GM21786 (cell line): Measurements from ENCODE around the gene ANO4.
"Not testable (repeated sequence)": the region's sequence is repeated elsewhere in the genome, so short reads cannot be mapped to it uniquely, and the experiment has no call there.

Source experiments
- ATAC-seq: cut with Tn5 transposase; IDR thresholded peaks from one replicate; pipeline ENCODE4 v1.9.1; 2021; ENCODE audit not compliant: unreplicated experiment

ANO4 gene

DNA sequence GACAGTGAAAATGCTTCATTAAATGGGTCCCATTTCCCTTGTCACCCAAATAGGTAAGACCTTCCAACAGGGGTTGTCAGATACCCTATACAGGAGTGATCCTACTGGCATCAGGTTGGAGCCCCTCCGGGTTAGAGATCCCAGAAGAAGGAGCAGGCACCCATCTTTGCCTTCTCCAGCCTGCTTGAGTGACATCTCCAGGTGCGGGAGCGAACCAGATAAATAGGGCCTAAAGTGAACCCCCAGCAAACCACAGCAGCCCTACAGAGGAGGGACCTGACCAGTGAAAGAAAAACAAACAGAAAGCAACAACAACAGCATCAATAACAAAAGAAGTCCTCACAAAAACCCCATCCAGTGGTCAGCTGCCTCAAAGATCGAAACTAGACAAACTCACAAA is 233.2 kb downstream of the ANO4 start:
- ATAC-seq = no peak

DNA sequence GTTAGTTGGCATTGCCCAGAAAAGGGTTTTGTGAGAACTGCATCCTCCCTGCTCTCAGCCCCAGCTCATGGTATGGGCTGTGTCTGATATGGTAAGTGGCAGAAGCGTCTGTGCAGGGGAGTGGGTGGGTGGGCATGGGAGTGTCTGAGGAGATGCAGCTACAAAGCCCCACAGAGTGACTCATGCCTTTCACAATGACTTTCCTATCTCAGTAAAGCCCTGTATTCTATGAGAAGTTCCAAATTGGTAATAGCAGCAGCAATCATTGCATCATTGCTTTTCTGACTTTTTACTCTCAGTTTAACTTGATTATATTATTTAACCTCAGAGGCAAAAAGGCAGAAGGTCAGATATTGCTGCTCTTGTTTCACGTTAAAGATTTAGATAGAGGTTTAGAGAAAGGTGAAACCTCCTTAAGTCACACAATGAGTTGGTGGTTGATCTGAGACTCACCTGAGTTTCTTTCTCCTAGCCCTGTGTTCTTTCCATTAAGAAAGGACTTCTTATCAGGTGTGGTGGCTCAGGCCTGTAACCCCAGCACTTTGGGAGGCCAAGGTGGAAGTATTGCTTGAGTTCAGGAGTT is 243.8 kb downstream of the ANO4 start:
- ATAC-seq = no peak

DNA sequence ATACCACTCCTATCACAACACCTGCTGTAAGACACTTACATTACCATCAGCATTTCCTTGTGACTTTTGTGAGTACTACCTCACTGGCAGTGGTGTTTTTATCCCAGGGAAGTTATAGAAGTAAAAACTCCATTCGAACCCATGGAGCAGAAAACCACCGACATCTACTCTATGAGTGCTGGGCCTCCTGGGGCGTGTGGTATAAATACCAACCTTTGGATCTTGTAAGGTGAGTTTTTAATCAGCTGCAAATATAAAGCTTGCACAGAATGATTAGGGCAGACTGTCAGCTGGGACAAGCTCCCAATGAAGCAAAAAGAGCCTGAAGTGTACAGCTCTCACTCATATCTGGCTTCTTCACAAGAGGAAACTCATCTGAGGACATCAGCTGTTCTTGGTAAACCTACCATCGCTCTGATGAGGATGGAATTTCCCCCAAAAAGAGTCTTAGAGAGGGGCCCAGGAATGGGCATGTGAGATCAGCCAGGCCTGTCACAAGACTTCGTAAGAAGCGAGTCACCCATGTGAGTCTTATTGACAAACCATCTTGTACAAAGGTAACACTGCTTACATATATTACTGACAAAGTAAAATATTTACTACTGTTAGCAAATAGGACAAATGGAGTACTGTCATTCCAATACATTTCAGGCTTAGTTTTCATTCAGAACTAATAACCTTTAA is 245.4 kb downstream of the ANO4 start:
- ATAC-seq = no peak

DNA sequence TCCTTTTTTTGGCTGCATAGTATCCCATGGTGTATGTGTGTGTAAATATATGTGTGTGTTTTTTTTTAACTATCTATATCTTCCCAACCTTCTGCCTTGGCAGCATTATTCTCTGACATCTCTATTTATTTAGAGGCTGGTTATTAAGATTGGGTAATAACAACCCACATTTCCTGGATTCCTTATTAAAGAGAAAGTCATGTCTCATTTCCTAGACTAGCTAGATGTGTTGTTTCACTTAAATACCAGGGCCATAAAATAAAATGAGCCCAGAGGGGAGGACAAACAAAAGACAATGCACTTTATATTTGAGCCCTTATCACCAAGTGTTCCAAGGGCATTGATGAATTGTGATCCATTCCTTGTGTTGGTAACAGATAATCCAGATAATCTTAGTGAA is 246.4 kb downstream of the ANO4 start:
- no peak for ATAC-seq

DNA sequence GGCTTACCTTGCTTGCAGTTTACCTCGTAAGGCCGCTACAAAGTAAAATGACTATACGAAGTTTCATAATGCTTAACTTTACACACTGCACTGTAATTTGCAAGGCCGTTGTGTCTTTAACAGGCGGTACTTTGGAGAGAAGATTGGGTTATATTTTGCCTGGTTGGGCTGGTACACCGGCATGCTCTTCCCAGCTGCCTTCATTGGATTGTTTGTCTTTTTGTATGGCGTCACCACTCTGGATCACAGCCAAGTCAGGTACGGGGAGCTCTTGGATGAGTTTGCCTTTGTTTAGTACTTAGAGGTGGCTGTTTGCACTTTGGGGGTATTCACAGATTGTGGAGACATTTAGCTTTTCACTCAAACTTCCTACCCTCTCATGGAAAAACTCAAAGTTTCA is 247.6 kb downstream of the ANO4 start:
- ATAC-seq = no peak

DNA sequence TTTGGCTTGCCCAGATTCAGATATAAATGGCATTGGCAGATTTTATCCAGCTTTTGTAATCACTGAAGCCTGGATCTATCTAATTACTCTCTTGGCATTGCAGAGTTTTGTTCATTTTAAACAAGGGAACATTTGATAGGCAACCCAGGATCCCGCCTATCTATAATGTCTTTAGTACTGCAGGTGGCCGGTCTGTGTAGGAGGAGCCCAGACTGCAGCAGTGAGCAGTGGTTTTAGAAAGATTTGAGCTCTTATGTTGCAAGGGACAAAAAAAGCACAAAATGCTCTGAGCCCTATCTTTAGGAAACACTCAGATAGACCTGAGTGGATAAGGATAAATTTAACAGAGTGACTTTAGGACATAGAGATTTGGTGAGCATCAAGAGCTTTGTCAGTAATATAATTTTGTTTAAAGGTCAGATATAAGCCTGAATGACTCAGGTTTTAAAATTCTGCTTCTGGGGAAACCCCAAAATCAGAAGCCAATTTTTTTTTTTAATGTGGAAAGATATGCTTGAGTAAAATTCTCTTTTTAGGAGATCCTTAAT is 250.0 kb downstream of the ANO4 start:
- no peak for ATAC-seq

DNA sequence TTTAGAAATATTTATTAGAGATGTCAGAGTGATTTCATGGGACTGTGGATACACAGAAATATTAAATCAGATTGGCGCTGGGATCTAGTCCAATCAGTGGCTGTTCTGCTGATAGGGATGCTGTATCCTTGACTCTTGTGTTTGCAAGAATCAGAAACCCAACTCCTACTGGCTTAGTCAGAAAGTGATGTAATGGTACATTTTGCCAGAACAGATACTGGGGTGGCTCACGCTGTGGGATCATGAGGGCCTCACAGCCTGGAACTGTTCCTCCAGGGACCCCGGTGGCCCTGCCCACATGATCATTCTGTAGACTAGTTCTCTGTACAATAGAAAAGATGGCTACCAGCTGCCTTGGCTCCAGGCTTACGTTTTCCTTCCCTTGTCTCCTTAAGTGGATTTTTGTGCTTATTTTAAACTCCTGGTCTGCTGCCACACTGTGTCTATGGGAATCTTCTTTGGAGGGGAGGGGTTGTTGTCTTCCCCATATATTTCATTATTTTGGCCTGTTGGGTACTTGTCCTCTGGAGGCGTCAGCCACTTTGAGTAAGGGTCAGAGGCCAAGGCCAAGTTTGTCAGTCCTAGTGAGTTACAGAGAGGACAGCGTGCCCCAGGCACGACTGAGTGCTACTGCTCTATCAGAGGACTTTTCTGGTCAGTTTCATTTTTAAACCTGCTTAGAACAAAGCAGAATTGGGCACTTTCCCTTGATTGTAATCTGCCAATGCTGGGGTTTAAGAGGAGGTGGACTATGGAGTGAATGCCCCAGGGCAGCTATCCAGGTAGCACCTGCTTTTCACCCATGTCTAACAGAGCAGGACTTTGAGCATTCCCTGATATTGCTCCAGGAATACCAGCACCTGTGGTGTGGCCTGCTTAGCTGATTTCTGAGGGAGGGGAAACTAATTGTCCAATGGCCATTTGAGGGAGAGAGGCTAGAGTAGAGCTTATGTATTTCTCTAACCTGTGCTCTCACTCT is 251.2 kb downstream of the ANO4 start:
- no peak for ATAC-seq

DNA sequence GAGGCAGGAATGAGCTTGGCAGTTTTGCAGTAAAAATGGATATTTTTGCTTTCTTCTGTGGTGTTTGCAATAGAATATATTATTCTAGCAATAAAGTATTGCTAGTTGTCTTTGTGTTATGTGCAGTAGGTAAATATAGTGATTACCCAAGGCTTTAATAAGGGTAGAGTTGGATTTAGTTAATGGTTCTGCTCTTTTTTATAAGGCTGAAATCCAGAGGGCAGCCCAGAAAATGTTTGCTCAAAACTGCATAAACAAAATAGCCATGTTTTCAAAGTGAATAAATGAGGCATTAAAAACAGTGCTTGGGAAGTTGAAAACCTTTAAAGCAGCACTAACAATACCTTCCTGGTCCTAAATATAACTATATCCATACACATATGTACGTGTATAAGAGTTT is 253.1 kb downstream of the ANO4 start:
- ATAC-seq = no peak

DNA sequence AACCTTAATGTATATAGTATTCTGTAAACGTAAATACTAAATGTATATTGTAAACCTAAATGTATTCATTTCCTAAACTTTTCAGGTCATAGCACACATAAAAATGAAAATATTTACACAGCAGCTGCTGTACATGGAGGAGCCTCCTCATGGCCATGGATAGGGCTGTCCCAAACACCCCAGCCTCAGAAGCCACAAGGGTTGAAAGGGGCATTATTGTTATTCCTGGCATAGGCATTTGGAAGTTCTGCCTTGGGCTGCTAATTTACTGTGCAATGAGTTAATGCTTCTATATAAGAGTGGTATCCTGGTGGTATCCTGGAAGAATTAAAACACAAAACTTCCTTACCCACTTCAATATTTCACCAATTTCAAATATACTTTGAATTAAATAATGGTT is 256.1 kb downstream of the ANO4 start:
- ATAC-seq = no peak

DNA sequence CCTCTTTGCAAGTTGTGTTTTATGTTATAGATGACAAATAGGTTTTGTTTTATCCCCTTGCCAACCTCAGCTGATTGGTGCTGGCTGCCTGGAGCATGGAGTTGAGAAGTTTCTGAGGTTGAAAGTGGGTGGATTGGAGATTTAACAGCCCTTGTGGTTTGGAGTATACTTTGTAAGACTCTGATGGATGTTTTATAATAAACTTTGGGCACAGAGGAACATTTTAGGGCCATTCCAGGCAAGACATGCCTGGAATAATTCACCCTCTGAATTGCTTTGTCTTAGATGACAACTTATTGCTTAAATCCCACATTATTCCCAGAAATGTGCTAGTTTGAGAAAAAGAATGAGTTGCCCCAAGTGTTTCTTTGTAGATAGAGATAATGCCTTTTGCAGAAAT is 256.6 kb downstream of the ANO4 start:
- no peak for ATAC-seq

DNA sequence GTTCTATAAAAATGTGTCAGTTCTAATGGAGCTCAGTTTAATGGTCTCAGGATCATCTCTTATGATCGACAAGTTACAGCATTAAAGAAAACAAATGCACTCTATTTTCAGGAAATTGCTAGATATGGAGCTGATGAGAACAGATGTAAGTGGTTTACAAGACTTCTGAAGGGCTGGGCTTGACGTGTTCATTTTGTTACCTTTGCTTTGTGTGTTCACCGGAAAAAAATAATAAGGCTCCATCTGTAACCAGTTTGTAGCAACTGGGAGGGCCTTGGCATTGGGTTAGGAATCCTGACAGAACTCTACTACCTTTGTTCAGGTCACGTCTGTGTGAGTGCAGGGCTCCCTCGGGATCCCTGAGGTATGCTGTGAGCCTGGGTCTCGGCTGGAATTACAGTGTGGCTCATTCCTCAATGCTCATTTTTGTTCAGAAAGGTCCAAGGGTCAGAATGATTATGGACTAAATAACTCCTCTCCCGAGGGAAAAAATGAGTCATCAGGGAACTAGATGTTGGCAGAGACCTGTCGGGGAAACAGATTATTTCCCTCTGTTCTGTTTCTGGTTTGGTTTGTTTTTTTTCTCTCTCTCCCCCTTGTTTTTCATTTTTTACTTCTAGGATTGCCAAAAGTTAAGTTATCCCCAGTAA is 257.4 kb downstream of the ANO4 start:
- ATAC-seq = no peak

DNA sequence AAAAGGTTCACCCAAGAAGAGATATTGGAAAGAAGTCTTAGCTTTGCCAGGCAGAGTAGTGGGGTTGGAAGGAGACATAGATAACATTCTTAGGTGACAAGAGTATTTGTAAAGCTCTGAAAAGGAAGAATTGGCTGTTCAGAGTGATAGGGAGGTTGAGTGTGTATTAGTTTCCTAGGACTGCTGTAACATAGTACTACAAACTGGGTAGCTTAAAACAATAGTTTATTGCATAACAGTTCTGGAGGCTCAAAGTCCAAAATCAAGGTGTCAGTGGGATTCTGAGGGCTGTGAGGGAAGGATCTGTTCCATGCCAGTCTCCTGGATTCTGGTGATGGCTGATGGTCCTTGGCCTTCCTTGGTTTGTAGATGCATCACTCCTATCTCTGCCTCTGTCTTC is 258.6 kb downstream of the ANO4 start:
- no peak for ATAC-seq

DNA sequence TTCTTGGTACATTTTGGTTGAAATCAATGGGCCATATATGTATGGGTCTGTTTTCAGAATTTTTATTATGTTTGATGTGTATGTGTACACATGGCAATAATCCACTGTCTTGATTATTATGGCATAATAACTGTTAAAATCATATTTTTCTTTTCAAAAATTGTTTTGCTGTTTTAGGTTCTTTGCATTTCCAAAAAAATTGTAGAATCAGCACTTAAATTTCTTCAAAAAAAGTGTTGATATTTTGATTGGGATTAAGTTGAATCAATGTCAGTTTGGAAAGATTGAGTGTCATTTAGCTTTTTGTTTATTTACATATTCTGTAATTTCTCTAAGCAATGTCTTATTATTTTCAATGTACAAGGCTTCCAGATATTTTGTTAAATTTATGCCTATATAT is 261.4 kb downstream of the ANO4 start:
- ATAC-seq = no peak

DNA sequence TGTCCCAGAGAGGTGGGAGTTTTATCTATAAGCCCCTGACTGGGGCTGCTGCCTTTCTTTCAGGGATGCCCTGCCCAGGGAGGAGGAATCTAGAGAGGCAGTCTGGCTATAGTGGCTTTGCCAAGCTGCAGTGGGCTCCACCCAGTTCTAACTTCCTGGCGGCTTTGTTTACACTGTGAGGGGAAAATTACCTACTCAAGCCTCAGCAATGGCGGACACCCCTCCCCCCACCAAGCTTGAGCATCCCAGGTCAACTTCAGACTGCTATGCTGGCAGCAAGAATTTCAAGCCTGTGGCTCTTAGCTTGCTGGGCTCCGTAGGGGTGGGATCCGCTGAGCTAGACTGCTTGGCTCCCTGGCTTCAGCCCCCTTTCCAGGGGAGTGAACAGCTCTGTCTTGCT is 267.9 kb downstream of the ANO4 start:
- ATAC-seq = not testable (repeated sequence)

DNA sequence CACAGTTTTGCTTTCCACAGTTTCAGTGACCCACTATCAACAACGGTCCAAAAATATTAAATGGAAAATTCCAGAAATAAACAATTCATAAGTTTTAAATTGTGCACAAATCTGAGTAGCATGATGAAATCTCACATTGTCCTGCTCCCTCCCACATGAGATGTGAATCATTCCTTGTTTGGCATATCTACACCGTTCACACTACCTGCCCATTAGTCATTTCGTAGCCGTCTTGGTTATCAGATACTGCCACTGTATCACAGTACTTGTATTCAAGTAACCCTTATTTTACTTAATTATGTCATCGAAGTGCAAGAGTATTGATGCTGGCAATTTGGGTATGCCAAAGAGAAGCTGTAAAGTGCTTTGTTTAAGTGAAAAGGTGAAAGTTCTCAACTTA is 270.1 kb downstream of the ANO4 start:
- ATAC-seq = no peak

DNA sequence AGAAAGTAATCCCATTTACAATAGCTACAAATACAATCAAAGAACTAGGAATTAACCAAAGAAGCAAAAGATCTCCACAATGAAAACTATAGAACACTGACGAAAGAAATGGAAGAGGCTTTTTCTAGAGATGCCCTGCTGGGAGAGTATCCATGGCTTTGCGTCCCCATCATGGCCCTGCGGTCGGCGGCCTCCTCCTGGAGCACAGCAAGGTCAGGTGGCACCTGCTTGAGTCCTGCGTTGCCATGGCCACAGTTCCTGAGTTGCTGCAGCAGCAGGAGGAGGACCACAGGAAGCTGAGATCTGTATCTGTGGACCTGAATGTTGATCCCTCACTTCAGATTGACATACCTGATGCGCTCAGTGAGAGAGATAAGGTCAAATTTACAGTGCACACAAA is 271.9 kb downstream of the ANO4 start:
- ATAC-seq = no peak

DNA sequence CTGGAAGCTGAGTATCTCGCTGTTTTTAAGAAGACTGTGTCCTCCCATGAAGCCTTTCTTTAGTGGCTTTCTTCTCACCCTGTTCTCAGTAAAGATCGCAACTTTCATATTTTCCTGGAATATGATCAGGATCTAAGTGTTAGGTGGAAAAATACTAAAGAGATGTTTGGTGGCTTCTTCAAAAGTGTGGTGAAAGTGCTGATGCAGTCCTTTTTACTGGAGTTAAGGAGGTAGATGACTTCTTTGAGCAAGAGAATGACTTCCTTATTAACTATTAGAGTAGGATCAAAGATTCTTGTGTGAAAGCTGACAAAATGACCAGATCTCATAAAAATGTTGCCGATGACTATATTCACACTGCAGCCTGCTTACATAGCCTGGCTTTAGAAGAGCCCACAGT is 273.8 kb downstream of the ANO4 start:
- no peak for ATAC-seq

DNA sequence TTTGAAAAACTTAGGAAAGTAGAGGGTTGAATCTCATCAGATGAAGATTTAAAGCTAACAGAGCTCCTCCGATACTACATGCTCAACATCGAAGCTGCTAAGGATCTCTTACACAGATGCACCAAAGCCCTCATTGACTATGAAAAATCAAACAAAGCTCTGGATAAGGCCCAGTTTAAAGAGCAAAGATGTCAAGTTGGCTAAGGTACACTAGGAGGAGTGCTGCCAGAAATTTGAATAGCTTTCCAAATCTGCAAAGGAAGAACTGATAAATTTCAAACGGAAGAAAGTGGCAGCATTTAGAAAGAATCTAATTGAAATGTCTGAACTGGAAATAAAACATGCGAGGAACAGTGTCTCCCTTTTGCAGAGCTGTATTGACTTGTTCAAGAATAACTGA is 274.3 kb downstream of the ANO4 start:
- no peak for ATAC-seq

DNA sequence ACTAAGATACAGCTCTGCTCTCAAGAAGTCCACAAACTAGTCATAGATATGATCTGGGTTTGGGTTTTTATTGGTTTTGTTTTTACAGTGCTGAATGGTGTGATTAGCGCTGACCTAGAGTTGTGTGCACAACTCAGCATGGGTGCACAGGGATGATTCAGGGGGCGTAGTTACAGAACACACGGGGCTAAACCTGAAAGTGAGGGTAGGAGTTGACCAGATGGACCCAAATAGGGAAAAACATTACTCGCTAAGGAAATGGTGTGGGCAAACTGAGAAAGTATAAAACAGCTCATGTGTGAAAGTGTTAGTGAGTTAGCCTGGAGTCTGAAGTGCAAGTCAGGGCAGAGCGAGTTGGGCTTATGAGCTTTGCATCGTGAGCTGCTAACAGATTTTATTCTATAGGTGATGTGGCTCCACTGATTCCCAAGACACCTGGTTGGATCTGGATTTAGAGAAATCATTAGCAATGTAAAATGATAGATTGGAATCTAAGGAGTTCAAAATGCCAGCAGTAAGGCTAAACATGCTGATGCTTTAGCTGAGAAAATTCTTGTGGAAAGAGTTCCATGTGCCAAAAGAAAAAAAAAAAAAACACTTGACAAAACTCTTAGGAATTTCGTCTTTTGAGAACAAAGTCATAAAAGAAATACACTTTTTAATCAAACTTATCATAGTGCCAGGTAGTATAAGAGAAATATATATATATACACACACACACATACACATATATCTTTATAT is 280.5 kb downstream of the ANO4 start:
- no peak for ATAC-seq

DNA sequence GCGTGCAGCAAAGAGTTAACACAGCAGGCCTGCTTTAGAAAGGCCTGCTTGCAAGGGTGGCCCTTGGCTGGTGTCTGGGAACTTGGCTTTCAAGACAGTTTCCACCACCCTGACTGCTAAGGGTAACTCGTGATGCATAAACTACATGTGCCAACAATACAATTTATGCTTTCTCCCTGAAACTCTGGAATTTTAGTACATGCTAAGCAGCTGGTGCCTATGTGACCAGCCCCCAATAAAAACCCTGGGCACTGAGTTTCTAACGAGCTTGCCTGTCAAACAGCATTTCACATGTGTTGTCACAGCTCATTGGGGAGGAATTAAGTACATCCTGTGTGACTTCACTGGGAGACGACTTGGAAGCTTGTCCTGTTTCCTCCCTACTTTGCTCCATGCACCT is 282.3 kb downstream of the ANO4 start:
- ATAC-seq = no peak
